Skeletal muscle tissue (tissue), 4 donors: ENCODE results near the gene NF1. TPM values are rescaled to one million over a fixed set of nuclear protein-coding genes. Genes with fewer than 3 reads are reported as not detected.

Source experiments
- H3K27ac ChIP-seq: one replicate; pipeline ENCODE4 v1.7.0; 2013; ENCODE audit warnings: mild to moderate bottlenecking, low read depth, low read length, inconsistent platforms
- H3K27me3 ChIP-seq, 3 donors: one replicate each; pipeline ENCODE4 v1.7.0; 2013; ENCODE audit warnings: low read length in 3 of 3; ENCODE audit not compliant: control insufficient read depth in 3 of 3, insufficient read depth in 3 of 3
- H3K36me3 ChIP-seq, 3 donors: one replicate each; pipeline ENCODE4 v1.7.0; 2013; ENCODE audit warnings: low read length in 3 of 3; ENCODE audit not compliant: control insufficient read depth in 3 of 3, insufficient read depth in 3 of 3
- H3K4me1 ChIP-seq, 3 donors: one replicate each; pipeline ENCODE4 v1.7.0; 2013; ENCODE audit warnings: low read length in 3 of 3, mild to moderate bottlenecking in 3 of 3; ENCODE audit not compliant: control insufficient read depth in 3 of 3, insufficient read depth in 3 of 3
- H3K4me3 ChIP-seq, 3 donors: one replicate each; pipeline ENCODE4 v1.7.0; 2013; ENCODE audit warnings: low read length in 3 of 3
- H3K9ac ChIP-seq, 3 donors: one replicate each; pipeline ENCODE4 v1.7.0; 2013; ENCODE audit warnings: low read length in 3 of 3, mild to moderate bottlenecking in 3 of 3, moderate library complexity in 2 of 3, low read depth in 1 of 3
- H3K9me3 ChIP-seq, 3 donors: one replicate each; pipeline ENCODE4 v1.7.0; 2013; ENCODE audit warnings: low read length in 3 of 3; ENCODE audit not compliant: control insufficient read depth in 3 of 3
- total RNA-seq: library from RNA; depleted of rRNA; stranded (reverse); fragments of >200 nt; gene quantifications from one replicate; pipeline ENCODE4 v1.2.3, GENCODE V29; 2014
- donor health status: Osteomylitis.

Gene NF1
- total RNA-seq, 1 donor from 2014 or later: 76.2 TPM

DNA sequence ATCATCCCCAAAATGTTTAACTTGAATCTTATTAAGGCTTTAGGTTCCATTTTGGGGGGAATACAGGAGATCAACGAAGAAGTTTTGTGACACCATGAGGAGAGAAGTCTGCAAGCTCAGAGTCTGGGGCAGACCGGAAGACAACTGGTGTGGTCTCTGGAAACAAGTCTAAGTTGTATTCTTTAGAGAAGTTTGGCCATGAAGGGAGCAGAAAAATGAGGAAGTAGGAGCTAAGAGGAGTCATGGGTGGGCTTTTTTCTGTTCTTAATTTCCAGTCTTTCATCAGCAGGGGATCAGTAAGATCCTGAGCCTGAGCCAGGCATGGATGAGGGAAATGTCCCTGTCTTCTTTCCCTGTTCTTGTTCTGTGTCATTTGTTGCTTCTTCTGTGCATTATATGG is 35.8 kb upstream of the NF1 start:
- Histone ChIP-seq H3K9ac (no peak overlapping the region), H3K4me1 (no peaks in the 10 kb centered on the region), H3K4me3 (no peak overlapping the region), H3K9me3 (no peaks in the 10 kb centered on the region), H3K27ac (no peak overlapping the region), H3K27me3 (no peaks in the 10 kb centered on the region), H3K36me3 (no peaks in the 10 kb centered on the region)

DNA sequence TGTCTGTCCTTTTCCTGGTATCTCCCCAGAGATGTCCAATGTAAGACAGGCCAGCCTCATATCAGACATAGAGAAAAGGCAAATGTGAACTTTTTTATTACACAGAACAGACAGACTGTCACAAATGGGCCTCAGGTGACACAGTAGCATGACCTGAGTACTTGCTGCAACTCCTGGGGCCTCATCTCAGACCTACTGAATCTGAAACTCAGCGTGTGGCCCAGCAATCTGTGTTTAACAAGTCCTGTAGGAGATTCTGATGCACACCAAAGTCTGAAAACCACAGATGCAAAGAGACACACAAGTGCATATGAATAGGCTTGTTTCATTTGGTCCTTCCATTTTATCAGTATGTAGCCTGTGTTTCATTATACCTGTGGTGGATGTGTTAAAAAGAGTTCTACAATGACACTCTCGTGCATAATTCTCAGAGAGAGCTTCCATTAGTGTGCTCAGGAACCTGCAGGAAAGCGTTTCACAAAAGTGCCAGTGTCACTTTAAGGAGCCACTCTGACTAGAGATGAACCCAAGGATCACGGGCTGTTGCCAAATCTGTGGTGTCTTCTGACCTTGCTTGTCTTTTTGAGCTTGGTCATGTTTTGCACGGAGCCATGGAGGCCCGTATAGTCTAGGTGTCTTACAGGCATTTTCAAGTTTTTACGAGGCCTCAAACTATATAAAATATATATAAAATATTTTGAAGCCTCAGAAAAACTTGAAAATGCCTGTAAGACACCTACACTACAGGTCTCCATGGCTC is 33.8 kb upstream of the NF1 start:
- H3K9me3 ChIP-seq: no peaks in the 10 kb centered on the region
- no peak overlapping the region for H3K4me3 ChIP-seq
- no peaks in the 10 kb centered on the region for H3K4me1 ChIP-seq
- no peaks in the 10 kb centered on the region for H3K27me3 ChIP-seq
- no peaks in the 10 kb centered on the region for H3K36me3 ChIP-seq
- H3K27ac ChIP-seq: no peak overlapping the region
- H3K9ac ChIP-seq: no peak overlapping the region

DNA sequence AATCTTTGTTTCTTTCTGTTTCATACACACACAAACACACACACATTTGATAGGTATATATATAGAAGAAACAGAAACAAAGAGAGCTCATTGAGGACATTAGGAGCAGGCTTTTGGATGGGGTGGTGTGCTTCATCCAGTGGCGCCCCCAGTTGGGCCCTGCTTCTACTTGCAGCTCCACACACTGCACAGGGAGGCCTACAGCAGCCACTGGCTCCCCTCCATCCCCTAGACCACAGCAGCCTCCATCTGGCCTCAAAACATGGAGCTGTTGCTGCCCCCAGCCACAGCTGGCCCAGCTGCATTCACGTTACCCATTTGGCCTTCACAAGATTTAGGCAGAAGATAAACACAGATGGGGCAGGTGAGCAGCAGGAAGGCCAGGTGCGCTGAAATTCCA is 33.1 kb upstream of the NF1 start:
- no peaks in the 10 kb centered on the region for H3K4me1 ChIP-seq
- no peak overlapping the region for H3K27ac ChIP-seq
- H3K4me3 ChIP-seq: no peak overlapping the region
- no peaks in the 10 kb centered on the region for H3K27me3 ChIP-seq
- no peaks in the 10 kb centered on the region for H3K9me3 ChIP-seq
- no peaks in the 10 kb centered on the region for H3K36me3 ChIP-seq
- H3K9ac ChIP-seq: no peak overlapping the region

DNA sequence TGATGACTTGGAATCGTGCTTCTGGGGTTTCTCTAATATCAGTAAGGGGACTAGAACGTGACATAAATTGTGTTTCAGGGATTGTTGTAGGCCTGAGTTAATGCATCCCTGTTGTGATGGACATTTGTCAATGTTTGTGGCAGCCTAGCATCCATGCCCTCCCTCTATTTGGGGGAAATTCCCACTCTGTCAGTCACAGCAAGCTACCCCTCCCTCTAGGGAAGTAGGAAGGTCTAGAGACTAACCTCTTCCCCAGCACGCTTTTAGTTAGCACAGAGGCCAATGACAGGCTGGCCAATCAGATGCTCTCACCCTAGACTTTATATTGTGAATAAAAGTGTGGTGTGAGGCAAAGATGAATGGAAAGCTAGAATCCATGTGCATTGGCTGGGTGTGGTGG is 32.4 kb upstream of the NF1 start:
- Histone ChIP-seq H3K4me3 (no peak overlapping the region), H3K36me3 (no peaks in the 10 kb centered on the region), H3K27me3 (no peaks in the 10 kb centered on the region), H3K4me1 (no peaks in the 10 kb centered on the region), H3K9me3 (no peaks in the 10 kb centered on the region), H3K27ac (no peak overlapping the region), H3K9ac (no peak overlapping the region)

DNA sequence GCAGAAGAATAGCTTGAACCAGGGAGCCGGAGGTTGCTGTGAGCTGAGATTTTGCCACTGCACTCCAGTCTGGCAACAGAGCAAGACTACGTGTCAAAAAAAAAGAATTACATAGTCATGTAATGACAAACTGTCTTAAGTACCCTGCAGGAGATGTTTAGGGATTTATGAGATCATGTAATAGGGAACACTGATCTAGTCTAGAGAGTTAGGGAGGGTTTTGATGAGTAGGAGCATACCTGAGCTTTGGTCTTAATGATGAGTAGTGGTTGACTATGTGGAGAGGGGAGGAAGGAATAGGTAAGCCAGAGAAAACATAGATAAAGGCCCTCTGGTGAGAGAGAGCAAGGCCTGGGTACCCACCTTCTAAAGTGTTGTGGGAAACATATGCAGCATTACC is 30.1 kb upstream of the NF1 start:
- Histone ChIP-seq H3K27me3 (no peaks in the 10 kb centered on the region), H3K9me3 (no peaks in the 10 kb centered on the region), H3K4me1 (peaks cover 0 to 4% (median 0%) of the 10 kb centered on the region in 3 donors), H3K9ac (no peak overlapping the region), H3K36me3 (no peaks in the 10 kb centered on the region), H3K4me3 (no peak overlapping the region), H3K27ac (no peak overlapping the region)

DNA sequence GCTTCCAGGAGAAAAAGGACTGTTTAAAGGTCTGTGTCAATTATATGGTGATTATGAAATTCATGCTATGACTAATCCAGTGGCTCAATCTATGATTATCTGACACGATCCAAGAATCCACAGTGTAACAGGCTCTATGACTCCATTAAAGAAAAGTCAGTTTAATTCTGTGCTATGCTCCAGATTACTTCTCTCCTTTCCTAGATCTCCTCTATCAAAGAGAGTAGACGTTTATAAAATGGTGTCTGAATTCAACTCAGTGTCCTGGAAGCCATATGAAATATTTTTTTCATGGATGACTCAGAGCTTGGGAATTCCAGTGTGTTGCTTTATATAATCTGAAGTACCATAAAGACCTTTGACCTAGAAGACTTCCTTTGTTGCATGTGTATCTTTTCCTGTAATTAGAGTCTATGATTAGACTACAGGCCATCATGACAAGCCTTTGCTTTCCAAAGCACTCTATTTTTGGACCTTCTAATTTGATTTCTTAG is 27.0 kb upstream of the NF1 start:
- H3K27me3 ChIP-seq: no peaks in the 10 kb centered on the region
- no peak overlapping the region for H3K9ac ChIP-seq
- H3K9me3 ChIP-seq: no peaks in the 10 kb centered on the region
- H3K4me3 ChIP-seq: no peak overlapping the region
- H3K36me3 ChIP-seq: no peaks in the 10 kb centered on the region
- peak overlapping the region; percentile 19 for H3K27ac ChIP-seq
- peaks cover 0 to 4% (median 0%) of the 10 kb centered on the region in 3 donors for H3K4me1 ChIP-seq

DNA sequence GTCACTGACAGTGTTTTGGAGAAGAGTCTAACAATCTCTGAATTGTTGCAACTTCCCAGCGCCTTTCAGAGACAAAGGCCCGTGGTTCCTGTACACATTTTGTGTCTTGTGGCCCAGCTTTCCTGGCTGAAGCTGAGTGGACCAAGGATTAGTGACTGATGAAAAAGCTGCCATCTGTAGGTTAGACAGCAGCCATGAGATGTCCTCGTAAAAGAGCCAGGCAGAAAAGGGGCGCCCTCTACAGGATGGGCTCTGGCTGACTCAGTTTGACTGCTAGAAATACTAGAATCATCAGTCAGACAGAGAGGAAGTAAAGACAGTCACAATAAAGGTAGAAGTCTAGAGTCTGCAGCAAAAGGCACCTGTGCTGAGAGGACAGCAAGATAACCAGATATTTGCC is 26.5 kb upstream of the NF1 start:
- H3K9me3 ChIP-seq: no peaks in the 10 kb centered on the region
- peak overlapping the region; percentile 19 for H3K27ac ChIP-seq
- H3K9ac ChIP-seq: no peak overlapping the region
- H3K27me3 ChIP-seq: no peaks in the 10 kb centered on the region
- H3K4me1 ChIP-seq: peaks cover 0 to 4% (median 0%) of the 10 kb centered on the region in 3 donors
- no peak overlapping the region for H3K4me3 ChIP-seq
- no peaks in the 10 kb centered on the region for H3K36me3 ChIP-seq

DNA sequence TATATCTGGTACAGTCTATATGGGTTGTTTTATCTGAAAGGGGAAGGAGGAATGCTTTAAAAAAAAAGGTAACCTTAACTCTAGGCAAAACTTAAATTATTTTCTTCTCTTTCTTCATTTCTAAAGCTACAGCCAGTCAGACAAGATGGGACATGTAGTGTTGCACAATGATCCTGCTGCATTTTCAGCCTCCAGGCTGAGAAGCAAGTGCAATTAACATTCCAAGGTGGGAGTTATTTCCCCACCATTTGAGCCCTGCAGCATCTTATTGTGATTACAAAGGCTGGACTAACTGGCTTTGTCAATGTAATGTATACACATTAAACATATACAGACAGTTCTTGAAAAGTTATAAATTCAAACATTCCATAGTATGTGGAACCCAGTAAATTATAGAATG is 22.6 kb upstream of the NF1 start:
- Histone ChIP-seq H3K4me1 (peaks cover 0 to 4% (median 0%) of the 10 kb centered on the region in 3 donors), H3K9me3 (no peaks in the 10 kb centered on the region), H3K36me3 (no peaks in the 10 kb centered on the region), H3K27ac (no peak overlapping the region), H3K4me3 (no peak overlapping the region), H3K27me3 (no peaks in the 10 kb centered on the region), H3K9ac (no peak overlapping the region)

DNA sequence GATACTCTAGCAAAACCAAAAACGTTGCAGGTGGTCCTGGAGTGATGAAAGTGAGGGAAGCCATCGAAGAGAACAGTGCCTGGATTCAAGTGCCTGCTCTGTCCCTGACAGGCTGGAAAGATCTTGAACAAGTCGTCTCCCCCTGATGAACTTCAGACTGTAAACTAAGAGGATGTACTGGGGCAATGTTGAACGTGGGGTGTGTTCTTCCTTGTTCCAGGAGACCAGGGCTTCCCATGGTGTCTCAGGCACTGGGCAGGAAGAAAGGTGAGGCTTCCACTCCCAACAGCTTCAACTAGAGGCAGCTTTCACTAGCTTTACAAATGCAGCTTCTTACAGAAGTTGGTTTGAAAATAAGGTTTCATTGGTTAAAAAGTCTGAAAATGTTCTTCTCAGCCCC is 21.4 kb upstream of the NF1 start:
- peaks cover 0 to 1% (median 0%) of the 10 kb centered on the region in 3 donors for H3K4me1 ChIP-seq
- H3K4me3 ChIP-seq: no peak overlapping the region
- no peaks in the 10 kb centered on the region for H3K36me3 ChIP-seq
- no peak overlapping the region for H3K9ac ChIP-seq
- no peaks in the 10 kb centered on the region for H3K27me3 ChIP-seq
- no peaks in the 10 kb centered on the region for H3K9me3 ChIP-seq
- no peak overlapping the region for H3K27ac ChIP-seq

DNA sequence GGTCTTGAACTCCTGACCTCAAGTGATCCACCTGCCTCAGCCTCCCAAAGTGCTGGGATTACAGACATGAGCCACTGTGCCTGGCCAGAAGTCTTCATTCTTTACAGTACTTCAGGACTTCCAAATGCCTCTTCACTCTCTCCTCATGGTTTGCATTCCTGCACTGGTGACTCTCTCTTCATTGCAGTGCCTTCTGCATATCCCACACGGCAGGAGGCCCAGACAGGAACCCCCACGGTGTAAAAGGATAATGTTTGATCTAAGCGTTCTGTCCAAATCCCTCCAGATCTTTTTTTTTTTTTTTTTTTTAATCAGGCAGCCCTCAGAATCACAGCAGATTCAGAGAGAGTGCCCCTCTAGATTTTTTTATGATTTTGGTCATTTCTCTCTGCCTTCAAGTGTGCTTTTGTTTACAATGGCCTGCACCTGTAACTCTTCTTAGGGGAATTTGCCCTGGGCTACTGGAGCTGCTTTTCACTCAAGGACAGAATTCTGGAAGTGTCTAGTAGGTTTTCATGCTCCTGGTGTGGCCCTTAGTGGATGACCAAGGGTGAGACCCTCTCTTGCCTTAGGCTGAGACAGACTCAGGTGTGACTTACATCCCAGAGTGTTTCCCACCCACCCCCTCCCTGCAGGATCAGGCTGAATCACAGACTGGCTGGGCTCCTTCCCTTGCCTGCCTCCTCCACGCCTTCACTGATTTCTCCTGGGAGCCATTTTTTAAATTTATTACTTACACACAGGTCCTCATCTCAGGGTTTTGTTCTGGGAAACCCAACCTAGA is 19.8 kb upstream of the NF1 start:
- Histone ChIP-seq H3K27ac (no peak overlapping the region), H3K9me3 (no peaks in the 10 kb centered on the region), H3K4me3 (no peak overlapping the region), H3K36me3 (no peaks in the 10 kb centered on the region), H3K4me1 (no peaks in the 10 kb centered on the region), H3K27me3 (no peaks in the 10 kb centered on the region), H3K9ac (no peak overlapping the region)
